HCT116 (cell line): Measurements from ENCODE around the gene CATSPERD.

Experiments
- CEBPB ChIP-seq: IDR thresholded peaks from 2 replicates; pipeline ENCODE4 v1.6.1; 2012; ENCODE audit warnings: low read depth
- CTCF ChIP-seq, 3 experiments: fragments of 200-600 bp in 1 of 3; sonication (generic) in 1 of 3; IDR thresholded peaks in 2 of 3; conservative IDR thresholded peaks in 1 of 3; 2 replicates each; pipeline ENCODE4 v1.5.1; 2012 to 2017; ENCODE audit warnings: low read depth in 2 of 3, low read length in 2 of 3, antibody characterized with exemption in 1 of 3, borderline replicate concordance in 1 of 3, control low read depth in 1 of 3, mild to moderate bottlenecking in 1 of 3, mixed read lengths in 1 of 3, mixed run types in 1 of 3, moderate library complexity in 1 of 3; ENCODE audit not compliant: insufficient read depth in 1 of 3
- EZH2 ChIP-seq: fragments of 200-600 bp; sonication (generic); IDR thresholded peaks from 2 replicates; pipeline ENCODE4 v1.6.1; 2017; ENCODE audit warnings: antibody characterized with exemption, mixed run types
- JUND ChIP-seq: IDR thresholded peaks from 2 replicates; pipeline ENCODE4 v1.6.1; 2012
- MAX ChIP-seq: IDR thresholded peaks from 2 replicates; pipeline ENCODE4 v1.6.1; 2012
- POLR2A ChIP-seq: IDR thresholded peaks from 2 replicates; pipeline ENCODE4 v1.7.0; 2011; ENCODE audit warnings: borderline replicate concordance; ENCODE audit not compliant: insufficient read depth, insufficient read length; ENCODE audit errors: extremely low read depth
- POLR2AphosphoS5 ChIP-seq: IDR thresholded peaks from 2 replicates; pipeline ENCODE4 v1.6.1; 2011; ENCODE audit warnings: mild to moderate bottlenecking, low read depth, low read length, moderate library complexity
- RAD21 ChIP-seq: IDR thresholded peaks from 2 replicates; pipeline ENCODE4 v1.6.1; 2012; ENCODE audit warnings: low read depth, mild to moderate bottlenecking
- SIN3A ChIP-seq: IDR thresholded peaks from 2 replicates; pipeline ENCODE4 v1.6.1; 2012; ENCODE audit warnings: low read depth
- TCF7L2 ChIP-seq: IDR thresholded peaks from 2 replicates; pipeline ENCODE4 v1.7.0; 2011; ENCODE audit warnings: borderline replicate concordance, inconsistent platforms; ENCODE audit not compliant: insufficient read depth, insufficient read length; ENCODE audit errors: extremely low read depth
- ZBTB33 ChIP-seq: IDR thresholded peaks from 2 replicates; pipeline ENCODE4 v1.6.1; 2011; ENCODE audit warnings: mild to moderate bottlenecking, low read length, moderate library complexity; ENCODE audit not compliant: insufficient replicate concordance; ENCODE audit errors: extremely low read depth

GRCh38 chr19:5823579-5824281 is 103.3 kb downstream of the CATSPERD start:
- TF ChIP-seq POLR2AphosphoS5 = no peak
- TF ChIP-seq CTCF (IDR thresholded peaks at IDR 0.05 in 2 of 3, conservative IDR thresholded peaks at IDR 0.05 in 1 of 3; ENCODE audit: borderline replicate concordance in 1 of 3, insufficient read depth in 1 of 3, low read depth in 2 of 3, low read length in 2 of 3) = peak; percentile 55 to 81 (median 75)
- TF ChIP-seq RAD21 = peak; percentile 66
- TF ChIP-seq JUND = no peak
- no peak for TF ChIP-seq MAX
- no peak for TF ChIP-seq ZBTB33
- no peak for TF ChIP-seq SIN3A
- TF ChIP-seq CEBPB = no peak
- no peak for TF ChIP-seq TCF7L2
- TF ChIP-seq EZH2 = no peak
- no peak for TF ChIP-seq POLR2A
